Measurements from ENCODE around the gene DNAJC16.
"Not testable (repeated sequence)": the region's sequence is repeated elsewhere in the genome, so short reads cannot be mapped to it uniquely, and the experiment has no call there.

DNAJC16 gene

GRCh38 chr1:15592285-15592684, 65.6 kb downstream of the DNAJC16 start:
- no peak for DNase-seq

- no peak for DNase-seq
These were observed 69.4 kb downstream of the DNAJC16 start for GRCh38 chr1:15595809-15596617.

GRCh38 chr1:15598436-15598835, 71.8 kb downstream of the DNAJC16 start:
- DNase-seq = no peak

GRCh38 chr1:15603050-15603965, 76.7 kb downstream of the DNAJC16 start:
- DNase-seq = peak; percentile 97

- DNase-seq = not testable (repeated sequence)
These were observed 77.3 kb downstream of the DNAJC16 start for GRCh38 chr1:15603966-15604282.

GRCh38 chr1:15604400-15604799, 77.8 kb downstream of the DNAJC16 start:
- not testable (repeated sequence) for DNase-seq

- DNase-seq = no peak
These were observed 79.0 kb downstream of the DNAJC16 start for GRCh38 chr1:15605398-15606383.

- DNase-seq = no peak
These were observed 83.0 kb downstream of the DNAJC16 start for GRCh38 chr1:15609631-15610030.

- DNase-seq = no peak
These were observed 83.5 kb downstream of the DNAJC16 start for GRCh38 chr1:15610167-15610566.

GRCh38 chr1:15616373-15617172, 89.9 kb downstream of the DNAJC16 start:
- no peak for DNase-seq

GRCh38 chr1:15617173-15618076, 90.8 kb downstream of the DNAJC16 start, which contains the start of gene DDI2:
TSS of gene DDI2 (plus strand) at chr1:15617458. CDS start at chr1:15617671, 213 bp downstream.
- peak; percentile 96 for DNase-seq

GRCh38 chr1:15618077-15618654, 91.5 kb downstream of the DNAJC16 start:
- peak; percentile 31 for DNase-seq

- DNase-seq = no peak
These were observed 92.2 kb downstream of the DNAJC16 start for GRCh38 chr1:15618655-15619525.

GRCh38 chr1:15620155-15620545, 93.5 kb downstream of the DNAJC16 start:
- DNase-seq = no peak

GRCh38 chr1:15620902-15621682, 94.4 kb downstream of the DNAJC16 start:
- no peak for DNase-seq

GRCh38 chr1:15621975-15622374, 95.3 kb downstream of the DNAJC16 start:
- DNase-seq = no peak

- no peak for DNase-seq
These were observed 96.2 kb downstream of the DNAJC16 start for GRCh38 chr1:15622712-15623373.

GRCh38 chr1:15623435-15623834, 96.8 kb downstream of the DNAJC16 start:
- DNase-seq = no peak
